NB4 (cell line): ENCODE data around the gene HOXB6.

Experiments
- DNase-seq: peaks from one replicate; pipeline ENCODE4 v3.0.0; 2010; ENCODE audit warnings: low read depth
- H3K4me3 ChIP-seq: one replicate; pipeline ENCODE4 v1.5.1; 2011; ENCODE audit warnings: mild to moderate bottlenecking, low read depth, low read length, moderate library complexity
- CTCF ChIP-seq: IDR thresholded peaks from one replicate; pipeline ENCODE4 v1.5.1; 2012; ENCODE audit warnings: low read depth, low read length
- MAX ChIP-seq: IDR thresholded peaks from 2 replicates; pipeline ENCODE4 v1.6.1; 2011; ENCODE audit warnings: low read depth, low read length
- MYC ChIP-seq: IDR thresholded peaks from 2 replicates; pipeline ENCODE4 v1.6.1; 2011; ENCODE audit warnings: low read depth, low read length
- POLR2A ChIP-seq: IDR thresholded peaks from 2 replicates; pipeline ENCODE4 v1.6.1; 2011; ENCODE audit warnings: mild to moderate bottlenecking; ENCODE audit not compliant: insufficient read length; ENCODE audit errors: extremely low read depth

HOXB6 gene

GRCh38 chr17:48624118-48624517, 19.3 kb upstream of the HOXB6 start:
- DNase-seq = no peak
- H3K4me3 ChIP-seq = no peak overlapping the region
- no peak for TF ChIP-seq MAX
- no peak for TF ChIP-seq MYC
- no peak for TF ChIP-seq POLR2A
- no peak for TF ChIP-seq CTCF

GRCh38 chr17:48623583-48623982, 18.8 kb upstream of the HOXB6 start:
- TF ChIP-seq CTCF = no peak
- no peak for TF ChIP-seq MAX
- no peak for TF ChIP-seq POLR2A
- TF ChIP-seq MYC = no peak
- DNase-seq = no peak
- H3K4me3 ChIP-seq = no peak overlapping the region

GRCh38 chr17:48622857-48623256, 18.1 kb upstream of the HOXB6 start:
- H3K4me3 ChIP-seq = no peak overlapping the region
- TF ChIP-seq CTCF (no peak), POLR2A (no peak), MYC (no peak), MAX (no peak)
- no peak for DNase-seq

GRCh38 chr17:48621410-48622392, 16.9 kb upstream of the HOXB6 start:
- H3K4me3 ChIP-seq = no peak overlapping the region
- no peak for TF ChIP-seq MYC
- no peak for DNase-seq

- H3K4me3 ChIP-seq = no peak overlapping the region
- TF ChIP-seq CTCF (no peak), MAX (no peak), MYC (no peak), POLR2A (no peak)
- no peak for DNase-seq
Measured at GRCh38 chr17:48620461-48621139, 15.8 kb upstream of the HOXB6 start.

GRCh38 chr17:48619826-48620449, 15.2 kb upstream of the HOXB6 start:
- H3K4me3 ChIP-seq = no peak overlapping the region
- TF ChIP-seq MAX (no peak), CTCF (no peak), POLR2A (no peak), MYC (no peak)
- no peak for DNase-seq
